Astrocyte (in vitro differentiated cells and primary cell): ENCODE data around the gene OSER1.

Experiments
- CTCF ChIP-seq: IDR thresholded peaks from 2 replicates; pipeline ENCODE4 v1.5.1; 2011; ENCODE audit warnings: low read depth, mild to moderate bottlenecking, inconsistent platforms, low read length, moderate library complexity; ENCODE audit not compliant: insufficient read depth
- EZH2 ChIP-seq: IDR thresholded peaks from 2 replicates; pipeline ENCODE4 v1.6.1; 2012; ENCODE audit warnings: mild to moderate bottlenecking, low read length, inconsistent platforms; ENCODE audit not compliant: insufficient read depth

- TF ChIP-seq CTCF (no peak), EZH2 (no peak)
Measured at GRCh38 chr20:44245977-44246376, 35.4 kb upstream of the OSER1 start.
